ENCODE measurements around the gene SNRPD1.
A peak's percentile ranks its signal among the peaks of the same experiment; 100 is the strongest.
"Not testable (repeated sequence)": the region's sequence is repeated elsewhere in the genome, so short reads cannot be mapped to it uniquely, and the experiment has no call there.

Gene SNRPD1

GRCh38 chr18:21629089-21629832 lies 17.1 kb downstream of the SNRPD1 start:
- no peak for TF ChIP-seq CTCF (IDR thresholded peaks at IDR 0.05; ENCODE audit: insufficient read depth, low read depth, low read length, missing control alignments)
- peak overlapping the region; percentile 3; the same call in 1 of the 2 replicates for H3K4me3 ChIP-seq (ENCODE audit: low read depth, low read length)
- peak; percentile 80 for DNase-seq (ENCODE audit: low read depth)

- no peak for TF ChIP-seq CTCF (IDR thresholded peaks at IDR 0.05; ENCODE audit: insufficient read depth, low read depth, low read length, missing control alignments)
- DNase-seq (ENCODE audit: low read depth): no peak
- no peak overlapping the region for H3K4me3 ChIP-seq (ENCODE audit: low read depth, low read length)
These were observed 20.3 kb downstream of the SNRPD1 start for GRCh38 chr18:21632393-21632792.

- DNase-seq (ENCODE audit: low read depth): no peak
- no peak for TF ChIP-seq CTCF (IDR thresholded peaks at IDR 0.05; ENCODE audit: insufficient read depth, low read depth, low read length, missing control alignments)
- no peak overlapping the region for H3K4me3 ChIP-seq (ENCODE audit: low read depth, low read length)
These were observed 22.6 kb downstream of the SNRPD1 start for GRCh38 chr18:21634588-21635199.

- no peak for TF ChIP-seq CTCF (IDR thresholded peaks at IDR 0.05; ENCODE audit: insufficient read depth, low read depth, low read length, missing control alignments)
- DNase-seq (ENCODE audit: low read depth): no peak
- H3K4me3 ChIP-seq (ENCODE audit: low read depth, low read length): no peak overlapping the region
These were observed 24.7 kb downstream of the SNRPD1 start for GRCh38 chr18:21636769-21637168.

- H3K4me3 ChIP-seq (ENCODE audit: low read depth, low read length): no peak overlapping the region
- no peak for DNase-seq (ENCODE audit: low read depth)
- TF ChIP-seq CTCF (IDR thresholded peaks at IDR 0.05; ENCODE audit: insufficient read depth, low read depth, low read length, missing control alignments): no peak
These were observed 26.7 kb downstream of the SNRPD1 start for GRCh38 chr18:21638822-21639221.

- not testable (repeated sequence) for DNase-seq (ENCODE audit: low read depth); H3K4me3 ChIP-seq (ENCODE audit: low read depth, low read length)
These were observed 28.3 kb downstream of the SNRPD1 start for GRCh38 chr18:21640375-21640774.

- TF ChIP-seq CTCF (IDR thresholded peaks at IDR 0.05; ENCODE audit: insufficient read depth, low read depth, low read length, missing control alignments): no peak
These were observed 38.2 kb downstream of the SNRPD1 start for GRCh38 chr18:21650311-21650710.

More at GRCh38 chr18:21650311-21650710, 38.2 kb downstream of the SNRPD1 start:
- no peak for DNase-seq (ENCODE audit: low read depth)
- H3K4me3 ChIP-seq (ENCODE audit: low read depth, low read length): no peak overlapping the region

Measured in GM12865 (cell line).